H1 (cell line): ENCODE measurements around the gene TBX4. TPM values are rescaled to one million over a fixed set of nuclear protein-coding genes. Genes with fewer than 3 reads are reported as not detected.

ENCODE experiments used
- BCL11A ChIP-seq, 2 experiments: IDR thresholded peaks; one replicate each; pipeline ENCODE4 v1.6.1; 2011; ENCODE audit warnings: low read depth in 2 of 2, low read length in 2 of 2, mild to moderate bottlenecking in 2 of 2
- EP300 ChIP-seq, 2 experiments: IDR thresholded peaks; 1 replicate in 1 of 2; 2 replicates in 1 of 2; pipeline ENCODE4 v1.6.1; 2011 to 2012; ENCODE audit warnings: low read depth in 2 of 2, low read length in 2 of 2, mild to moderate bottlenecking in 2 of 2, borderline replicate concordance in 1 of 2, inconsistent platforms in 1 of 2, moderate library complexity in 1 of 2
- HDAC6 ChIP-seq: IDR thresholded peaks from one replicate; pipeline ENCODE4 v1.7.1; 2012; ENCODE audit warnings: low read depth, mild to moderate bottlenecking, inconsistent platforms, low read length, moderate library complexity
- SIRT6 ChIP-seq: IDR thresholded peaks from one replicate; pipeline ENCODE4 v1.7.1; 2012; ENCODE audit warnings: low read length, inconsistent platforms
- YY1 ChIP-seq: IDR thresholded peaks from 2 replicates; pipeline ENCODE4 v1.6.1; 2011; ENCODE audit warnings: low read depth, mild to moderate bottlenecking, low read length
- polyA plus RNA-seq, 7 experiments: library from polyadenylated mRNA; depleted of rRNA in 3 of 7; stranded (reverse) in 5 of 7; unstranded in 2 of 7; fragments of >200 nt in 5 of 7; fragments of 200-250 nt in 2 of 7; gene quantifications; 1 replicate in 5 of 7; 2 replicates in 1 of 7; 4 replicates in 1 of 7; pipeline versions ENCODE4 v1.2.1 to v1.2.3, GENCODE V29; 2011 to 2013; ENCODE audit warnings: missing spikeins in 2 of 7, mixed read lengths in 2 of 7
- total RNA-seq: library from RNA; stranded (reverse); fragmentation: NEBNext Ultra II Directional; extraction: Animal tissue kit (Norgen Biotek cat#: 25700); gene quantifications from 2 replicates; pipeline ENCODE4 v1.2.1, GENCODE V29; 2021
- TF ChIP-seq, protein P1 (sequence below), 3 experiments: IDR thresholded peaks; 1 replicate in 2 of 3; 2 replicates in 1 of 3; pipeline versions ENCODE4 v1.5.1 to v1.6.1; 2011; ENCODE audit warnings: low read length in 3 of 3, mild to moderate bottlenecking in 3 of 3, inconsistent platforms in 2 of 3, low read depth in 1 of 3, moderate library complexity in 1 of 3; ENCODE audit not compliant: insufficient read depth in 1 of 3; ENCODE audit errors: control extremely low read depth in 1 of 3

The TBX4 gene
- total and polyA plus RNA-seq, 2 of the 8 experiments (the other 6 are each of a cell fraction or from before 2014, with no cell fraction given), result 0.02 TPM; not detected in 1

DNA sequence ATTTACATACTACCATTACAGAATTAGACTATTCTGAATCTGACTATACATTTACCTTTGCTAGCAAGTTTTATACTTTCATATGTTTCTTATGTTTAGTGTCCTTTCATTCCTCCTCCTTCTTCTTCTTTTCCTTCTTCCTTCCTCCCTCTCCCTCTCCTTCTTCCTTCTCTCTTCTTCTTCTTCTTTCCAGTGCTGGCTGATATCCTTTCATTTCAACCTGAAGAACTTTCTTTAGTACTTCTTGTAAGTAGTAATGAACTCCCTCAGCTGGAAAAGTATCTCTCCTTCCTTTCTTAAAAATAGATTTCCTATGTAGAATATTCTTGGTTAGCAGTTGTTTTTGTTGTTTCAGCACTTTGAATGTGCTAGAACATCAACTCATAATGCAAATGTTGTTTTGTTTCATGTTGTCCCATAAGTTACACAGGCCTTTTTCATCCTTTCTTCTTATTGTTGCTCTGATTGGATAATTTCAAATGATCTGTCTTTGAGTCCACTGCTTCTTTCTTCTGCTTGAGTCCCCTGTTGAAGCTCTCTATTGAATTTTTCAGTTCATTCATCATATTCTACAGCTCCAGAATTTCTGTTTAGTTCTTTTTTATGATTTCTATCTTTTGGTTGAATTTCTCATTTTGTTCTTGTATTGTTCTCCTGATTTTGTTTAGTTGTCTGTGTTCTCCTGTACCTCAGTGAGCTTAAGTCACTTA, 15.1 kb upstream of the TBX4 start (continued):
- TF ChIP-seq SIRT6 (no peak), HDAC6 (no peak), BCL11A (IDR thresholded peaks at IDR 0.05; ENCODE audit: low read depth in 2 of 2, low read length in 2 of 2) (no peak), YY1 (no peak), EP300 (IDR thresholded peaks at IDR 0.05; ENCODE audit: borderline replicate concordance in 1 of 2, low read depth in 2 of 2, low read length in 2 of 2) (no peak)
- TF ChIP-seq, protein P1, sequence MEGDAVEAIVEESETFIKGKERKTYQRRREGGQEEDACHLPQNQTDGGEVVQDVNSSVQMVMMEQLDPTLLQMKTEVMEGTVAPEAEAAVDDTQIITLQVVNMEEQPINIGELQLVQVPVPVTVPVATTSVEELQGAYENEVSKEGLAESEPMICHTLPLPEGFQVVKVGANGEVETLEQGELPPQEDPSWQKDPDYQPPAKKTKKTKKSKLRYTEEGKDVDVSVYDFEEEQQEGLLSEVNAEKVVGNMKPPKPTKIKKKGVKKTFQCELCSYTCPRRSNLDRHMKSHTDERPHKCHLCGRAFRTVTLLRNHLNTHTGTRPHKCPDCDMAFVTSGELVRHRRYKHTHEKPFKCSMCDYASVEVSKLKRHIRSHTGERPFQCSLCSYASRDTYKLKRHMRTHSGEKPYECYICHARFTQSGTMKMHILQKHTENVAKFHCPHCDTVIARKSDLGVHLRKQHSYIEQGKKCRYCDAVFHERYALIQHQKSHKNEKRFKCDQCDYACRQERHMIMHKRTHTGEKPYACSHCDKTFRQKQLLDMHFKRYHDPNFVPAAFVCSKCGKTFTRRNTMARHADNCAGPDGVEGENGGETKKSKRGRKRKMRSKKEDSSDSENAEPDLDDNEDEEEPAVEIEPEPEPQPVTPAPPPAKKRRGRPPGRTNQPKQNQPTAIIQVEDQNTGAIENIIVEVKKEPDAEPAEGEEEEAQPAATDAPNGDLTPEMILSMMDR (IDR thresholded peaks at IDR 0.05; ENCODE audit: control extremely low read depth in 1 of 3, insufficient read depth in 1 of 3, low read depth in 1 of 3, low read length in 3 of 3), result no peak
